GM18873 (cell line): Measurements from ENCODE around the gene TACO1.

Experiments
- ATAC-seq: cut with Tn5 transposase; IDR thresholded peaks from one replicate; pipeline ENCODE4 v1.9.1; 2021; ENCODE audit warnings: mild to moderate bottlenecking, moderate library complexity, moderate number of reproducible peaks; ENCODE audit not compliant: unreplicated experiment, low FRiP score

Gene TACO1

DNA sequence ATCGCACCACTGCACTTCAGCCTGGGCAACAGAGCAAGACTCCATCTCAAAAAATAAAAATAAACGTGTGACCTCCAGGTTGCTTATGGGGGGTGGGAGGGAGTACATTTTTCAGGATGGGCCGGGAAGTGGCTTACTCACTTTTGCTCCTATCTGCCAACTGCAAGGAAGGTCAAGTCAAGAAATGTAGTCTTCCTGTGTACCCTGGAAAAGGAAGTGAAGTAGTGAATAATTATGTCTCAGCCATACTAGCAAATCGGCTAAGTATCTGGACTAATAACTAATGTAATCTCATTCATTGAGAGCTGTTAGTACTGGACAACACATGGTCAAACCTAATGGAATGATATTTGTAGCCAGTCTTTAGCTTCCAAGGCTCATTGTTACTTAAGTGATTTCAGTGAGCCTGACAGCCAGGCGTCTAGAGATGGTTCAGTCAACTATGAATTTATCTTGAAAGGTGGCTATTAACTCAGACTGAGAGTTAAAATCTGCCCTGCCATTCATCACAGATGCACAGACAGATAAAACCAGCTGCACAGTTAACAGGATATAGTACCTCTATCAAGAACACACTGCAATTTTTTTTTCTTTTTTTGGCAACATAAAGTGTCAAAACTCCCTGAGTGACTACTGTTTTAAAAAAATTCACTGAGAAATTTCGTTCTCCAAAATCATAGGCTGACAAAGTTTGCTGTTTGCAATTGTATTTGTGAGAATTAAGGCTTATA is 3.7 kb upstream of the TACO1 start:
- no peak for ATAC-seq

- no peak for ATAC-seq
Observed at GRCh38 chr17:63598281-63598680, 2.4 kb upstream of the TACO1 start.

DNA sequence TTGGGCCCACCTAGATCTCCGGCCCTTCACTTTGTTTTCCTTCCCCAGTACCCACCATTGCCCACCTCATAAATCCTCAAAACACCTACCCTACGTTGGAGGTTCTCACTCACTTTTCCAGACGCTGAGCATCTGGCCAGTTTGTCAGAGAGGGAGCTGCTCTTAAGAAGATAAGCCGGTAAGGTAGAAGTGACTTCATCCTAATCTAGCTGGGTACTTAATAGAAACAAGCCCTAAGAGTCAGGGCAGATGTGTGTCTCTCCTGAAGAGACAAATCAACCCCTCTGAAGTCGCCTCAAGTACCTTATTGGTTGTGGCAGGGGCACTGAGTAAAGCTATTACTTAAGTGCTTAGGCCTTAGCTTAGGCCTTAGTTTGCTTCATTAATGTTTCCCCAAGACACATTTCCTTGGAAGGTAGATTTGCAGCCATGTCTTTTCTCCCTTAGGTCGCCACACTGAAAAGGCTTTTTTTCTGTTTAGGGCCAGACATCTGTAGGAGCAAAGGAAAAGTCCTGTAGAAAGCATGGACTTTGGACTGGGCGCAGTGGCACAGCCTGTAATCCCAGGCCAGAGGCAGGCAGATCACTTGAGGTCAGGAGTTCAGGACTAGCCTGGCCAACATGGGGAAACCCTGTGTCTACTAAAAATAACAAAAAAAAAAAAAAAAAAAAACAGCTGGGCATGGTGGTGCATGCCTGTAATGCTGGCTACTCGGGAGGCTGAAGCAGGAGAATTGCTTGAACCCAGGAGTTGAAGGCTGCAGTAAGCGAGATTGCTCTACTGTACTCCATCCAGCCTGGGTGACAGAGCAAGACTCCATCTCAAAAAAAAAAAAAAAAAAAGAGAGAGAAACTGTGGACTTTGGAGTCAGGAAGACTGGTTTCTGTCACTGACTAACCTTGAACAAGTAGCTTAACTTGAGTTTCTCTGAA is 1.0 kb downstream of the TACO1 start:
- no peak for ATAC-seq

- no peak for ATAC-seq
Observed at GRCh38 chr17:63609816-63610573, 9.3 kb downstream of the TACO1 start.

DNA sequence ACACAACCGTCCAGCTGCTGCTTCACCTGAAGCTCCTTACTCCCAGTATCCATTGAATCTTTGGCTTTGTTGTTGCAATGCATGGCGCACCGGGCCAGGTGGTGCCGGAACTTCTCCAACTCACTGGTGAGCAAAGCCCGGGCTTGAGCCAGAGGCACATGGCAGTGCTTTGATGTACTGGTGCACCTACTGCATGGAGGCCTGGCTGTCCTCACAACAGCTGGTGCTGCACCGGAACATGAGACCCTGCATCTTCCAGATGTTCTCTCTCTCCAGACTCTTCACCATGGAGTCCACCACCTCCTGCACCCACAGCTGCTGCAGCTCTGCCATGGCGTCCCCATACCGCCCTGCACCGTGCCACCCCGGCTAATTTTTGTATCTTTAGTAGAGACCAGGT is 10.2 kb downstream of the TACO1 start:
- no peak for ATAC-seq

- ATAC-seq, result no peak
Observed at GRCh38 chr17:63611354-63611753, 10.7 kb downstream of the TACO1 start.

GRCh38 chr17:63613663-63614062 is 13.0 kb downstream of the TACO1 start:
- no peak for ATAC-seq

- no peak for ATAC-seq
Observed at GRCh38 chr17:63621229-63621683, 20.6 kb downstream of the TACO1 start.

DNA sequence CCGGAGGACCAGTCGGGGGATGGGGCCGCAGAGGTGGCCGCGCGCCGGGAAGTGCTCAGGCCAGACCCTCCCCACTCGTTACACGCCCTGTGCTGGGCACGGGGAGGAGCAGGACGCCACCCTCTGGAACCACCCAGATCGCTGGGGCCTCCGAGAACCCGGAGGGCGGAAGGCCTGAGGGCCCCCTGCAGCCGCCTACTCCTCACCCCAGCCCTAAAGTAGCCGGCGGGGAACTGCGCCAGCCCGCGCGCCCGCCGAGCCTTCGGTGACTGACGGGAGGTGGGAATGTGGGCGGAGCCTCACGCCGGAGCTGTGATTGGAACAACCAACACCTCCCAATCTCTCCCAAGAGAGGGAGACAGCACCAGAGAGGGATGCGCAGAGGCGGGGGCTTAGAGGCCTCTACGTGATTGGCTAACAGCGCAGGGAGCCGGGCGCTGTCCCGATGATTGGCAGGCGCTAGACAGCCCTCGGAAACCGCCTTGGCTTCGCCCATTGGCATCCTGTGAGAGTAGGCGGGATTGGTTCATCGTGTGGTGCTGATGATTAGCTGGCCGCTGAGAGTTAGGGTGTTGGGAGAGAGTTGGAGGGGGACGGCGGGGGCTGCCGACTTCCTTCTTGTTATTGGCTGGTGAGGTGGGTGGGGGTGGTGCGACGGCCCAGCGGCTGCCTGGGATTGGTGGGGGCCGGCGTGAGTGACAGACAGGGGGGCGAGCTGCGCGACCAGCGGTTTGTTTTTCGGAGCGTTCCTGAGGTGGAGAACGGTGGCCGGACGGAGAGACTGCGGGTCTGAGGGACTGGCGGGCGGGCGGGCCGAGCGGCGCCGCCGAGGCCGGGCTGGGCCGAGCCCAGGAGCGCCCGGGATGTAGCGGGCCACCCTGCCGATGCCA is 21.2 kb downstream of the TACO1 start, which contains the start of gene MAP3K3:
MAP3K3 (plus strand) TSS at position 734 of the 890 bp plus-strand sequence. CDS start 343 bp downstream, outside the sequence.
- peak; percentile 91 for ATAC-seq

DNA sequence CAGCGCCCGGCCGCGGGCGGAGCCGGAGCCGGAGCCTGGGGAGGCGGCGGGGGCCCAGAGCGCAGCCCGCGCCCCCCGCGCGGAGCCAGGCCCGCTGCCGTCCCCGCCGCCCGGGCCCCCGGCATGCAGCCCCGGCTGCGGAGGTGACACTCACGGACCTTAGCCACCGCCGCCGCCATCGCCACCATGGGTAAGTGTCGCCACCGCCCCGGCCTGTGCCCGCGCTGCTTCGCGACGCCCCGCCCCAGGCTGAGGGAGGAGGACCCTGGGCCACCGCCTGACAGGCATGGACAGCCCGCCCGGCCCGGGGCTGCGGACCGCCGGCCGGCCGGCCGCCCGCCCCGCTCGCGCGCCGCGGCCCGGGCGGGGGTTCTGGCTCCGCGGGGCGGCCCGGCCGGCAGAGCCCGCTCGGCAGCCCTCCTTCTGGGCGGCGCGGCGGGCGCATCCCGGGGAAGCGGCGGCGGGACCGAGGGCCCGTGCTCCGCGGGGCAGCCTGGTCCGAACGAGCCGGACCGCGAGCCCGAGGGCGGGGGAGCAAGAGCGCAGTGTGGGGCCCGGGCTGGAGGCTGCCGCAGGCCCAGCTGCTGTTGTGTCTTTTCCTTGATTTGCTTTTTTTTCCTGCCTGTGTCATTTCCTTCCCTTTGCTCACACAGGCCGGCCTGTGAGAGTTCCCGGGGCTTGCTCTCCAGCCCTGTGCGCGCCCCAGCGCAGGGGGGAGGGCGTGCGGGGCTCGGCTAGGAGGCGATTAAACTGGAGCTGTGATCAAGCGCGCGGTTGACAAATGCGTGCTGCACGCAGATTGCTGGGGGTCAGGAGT is 22.1 kb downstream of the TACO1 start:
- ATAC-seq, result peak; percentile 2

DNA sequence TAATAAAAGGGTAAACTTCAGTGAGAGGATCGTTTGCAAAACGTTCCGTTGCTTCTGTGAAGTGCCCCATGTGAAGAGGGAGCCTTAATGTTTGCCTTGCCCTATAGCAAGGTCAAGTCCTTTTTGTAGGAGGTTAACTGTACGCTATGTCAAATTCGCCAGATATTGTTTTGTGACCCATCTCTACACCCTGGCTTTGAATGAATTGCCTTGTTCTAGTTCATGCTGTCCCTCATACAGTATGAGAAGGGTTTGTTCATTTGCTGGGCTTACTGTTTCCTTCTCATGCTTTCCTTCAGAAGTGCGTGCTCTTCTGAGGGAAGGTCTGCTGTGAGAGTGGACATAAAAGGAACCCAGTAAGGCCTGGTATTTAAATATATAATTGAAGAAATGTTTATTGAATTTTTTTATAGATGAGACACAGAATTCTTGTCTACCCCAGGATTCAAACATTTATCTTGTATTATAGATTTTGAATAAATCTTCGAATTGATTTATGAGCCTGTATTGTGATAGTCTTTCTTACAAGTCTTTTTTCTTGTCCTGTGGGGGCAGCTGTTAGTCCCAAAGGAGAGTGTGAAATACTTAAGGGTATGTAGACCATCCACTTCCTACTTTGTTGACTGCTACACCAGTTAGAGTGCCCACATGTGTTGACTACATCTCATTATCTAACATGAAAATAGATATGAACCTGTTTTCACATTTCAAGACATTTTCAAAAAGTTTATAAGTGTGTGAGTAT is 23.3 kb downstream of the TACO1 start:
- ATAC-seq, result no peak

DNA sequence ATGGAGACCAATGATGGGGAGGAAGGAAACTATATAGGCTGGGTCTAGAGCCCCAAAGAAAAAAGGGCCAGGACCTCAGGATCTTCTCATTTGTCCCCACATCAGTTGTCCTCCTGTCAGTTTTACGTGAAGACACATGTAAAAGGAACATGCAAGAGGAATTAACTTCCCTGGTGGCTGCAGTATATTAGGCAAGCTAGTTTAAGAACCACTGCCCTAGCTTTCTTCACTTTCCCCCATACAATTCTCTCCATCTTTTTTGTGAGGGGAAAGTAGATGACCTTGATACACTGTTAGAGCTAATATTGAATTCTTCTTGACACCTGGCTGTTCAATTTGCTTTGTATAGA is 23.8 kb downstream of the TACO1 start:
- no peak for ATAC-seq

GRCh38 chr17:63626551-63627180 is 26.0 kb downstream of the TACO1 start:
- ATAC-seq, result no peak

GRCh38 chr17:63629627-63630026 is 28.9 kb downstream of the TACO1 start:
- ATAC-seq, result no peak

DNA sequence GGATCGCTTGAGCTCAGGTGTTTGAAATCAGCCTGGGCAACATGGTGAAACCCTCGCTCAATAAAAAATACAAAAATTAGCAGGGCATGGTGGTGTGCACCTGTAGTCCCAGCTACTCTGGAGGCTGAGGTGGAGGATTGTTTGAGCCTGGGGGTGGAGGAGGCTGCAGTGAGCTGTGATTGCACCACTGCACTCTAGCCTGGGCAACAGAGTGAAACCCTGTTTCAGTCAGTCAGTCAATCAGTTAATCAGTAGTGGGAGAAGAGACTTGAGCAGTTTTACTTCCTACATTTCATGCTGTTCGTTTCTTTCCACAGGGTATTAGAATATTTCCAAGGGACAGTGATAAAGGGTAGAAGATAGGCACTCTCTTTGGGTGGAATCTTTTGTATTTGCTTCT is 30.4 kb downstream of the TACO1 start:
- ATAC-seq, result no peak

- no peak for ATAC-seq
Observed at GRCh38 chr17:63631626-63632025, 30.9 kb downstream of the TACO1 start.

DNA sequence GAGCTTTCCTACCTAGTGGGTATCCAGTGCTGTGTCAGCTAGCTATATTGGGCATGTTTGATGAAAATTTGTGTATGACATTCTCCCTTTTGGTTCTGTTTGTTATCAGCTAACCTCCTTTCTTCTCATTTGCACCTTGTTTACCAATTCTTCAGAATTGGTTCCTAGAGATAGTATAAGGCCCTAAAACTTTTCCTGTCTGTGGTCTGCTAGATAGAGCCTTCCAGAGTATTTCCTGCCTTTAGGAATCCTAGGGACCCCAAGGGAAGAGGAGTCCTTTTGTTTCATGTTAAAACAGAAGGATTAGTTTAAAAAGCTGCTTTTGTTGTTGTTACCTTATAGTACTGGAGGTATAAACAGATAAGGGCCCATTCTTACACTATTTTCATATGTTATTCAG is 33.0 kb downstream of the TACO1 start:
- no peak for ATAC-seq

- no peak for ATAC-seq
Observed at GRCh38 chr17:63634163-63634562, 33.5 kb downstream of the TACO1 start.
